IMR-90 (cell line): ENCODE data around the gene DDX42. TPM values are rescaled to one million over a fixed set of nuclear protein-coding genes. Genes with fewer than 3 reads are reported as not detected.

Source experiments
- ATAC-seq: fragments of 200-7000 bp; cut with Tn5 transposase; 2 replicates; pipeline ENCODE4 v1.9.1; 2020; ENCODE audit warnings: low read depth, mild to moderate bottlenecking, moderate library complexity
- BruUV-seq: library from RNA; stranded (reverse); fragments of 400-500 nt; replicated peaks from 2 replicates; lab custom pipeline; 2021; lab: Mats Ljungman, UMichigan
- CTCF ChIA-PET: fragments of 300-600 bp; formaldehyde crosslinking; extraction: SDS; loops from one replicate; lab custom pipeline; 2021; ENCODE audit warnings: antibody characterized with exemption; lab: Yijun Ruan, JAX
- POLR2A ChIA-PET: fragments of 300-600 bp; sonication (Branson Sonifier 250); formaldehyde crosslinking; loops from one replicate; lab custom pipeline; 2022; ENCODE audit warnings: antibody characterized with exemption; ENCODE audit not compliant: unreplicated experiment; lab: Charles Lee
- DNase-seq: peaks from one replicate; pipeline ENCODE4 v3.0.0; 2013
- H2AFZ ChIP-seq: replicated peaks from 2 replicates; pipeline ENCODE3; 2013; ENCODE audit warnings: low read length, mild to moderate bottlenecking; ENCODE audit not compliant: poor library complexity
- H2AK5ac ChIP-seq: 2 replicates; pipeline ENCODE4 v1.6.1; 2013; ENCODE audit warnings: low read depth, low read length, inconsistent platforms
- H2AK9ac ChIP-seq: replicated peaks from 2 replicates; pipeline ENCODE3; 2013; ENCODE audit warnings: mild to moderate bottlenecking, low read depth, low read length, moderate library complexity; ENCODE audit not compliant: poor library complexity
- H2BK120ac ChIP-seq: 2 replicates; pipeline ENCODE4 v1.6.1; 2013; ENCODE audit warnings: low read depth, low read length, inconsistent platforms
- H2BK15ac ChIP-seq: 3 replicates; pipeline ENCODE4 v1.6.1; 2013; ENCODE audit warnings: low read depth, low read length, inconsistent platforms
- H2BK20ac ChIP-seq: 2 replicates; pipeline ENCODE4 v1.6.1; 2013; ENCODE audit warnings: low read depth, mild to moderate bottlenecking, inconsistent platforms, low read length, moderate library complexity
- H2BK5ac ChIP-seq: 2 replicates; pipeline ENCODE4 v1.6.1; 2013; ENCODE audit warnings: mild to moderate bottlenecking, low read depth, low read length, inconsistent platforms; ENCODE audit not compliant: poor library complexity, severe bottlenecking
- H3K14ac ChIP-seq: replicated peaks from 2 replicates; pipeline ENCODE4 v1.6.1; 2013; ENCODE audit warnings: low read depth, low read length, inconsistent platforms
- H3K18ac ChIP-seq: 2 replicates; pipeline ENCODE4 v1.6.1; 2013; ENCODE audit warnings: low read depth, low read length, control low read depth
- H3K23ac ChIP-seq: 2 replicates; pipeline ENCODE4 v1.6.1; 2013; ENCODE audit warnings: low read depth, low read length, inconsistent platforms
- H3K27ac ChIP-seq: 2 replicates; pipeline ENCODE4 v1.5.1; 2013; ENCODE audit warnings: mild to moderate bottlenecking, control low read depth, low read length; ENCODE audit not compliant: insufficient read depth
- H3K27me3 ChIP-seq: 2 replicates; pipeline ENCODE4 v1.6.1; 2013; ENCODE audit warnings: low read length; ENCODE audit not compliant: control insufficient read depth, insufficient read depth
- H3K36me3 ChIP-seq: 2 replicates; pipeline ENCODE4 v1.6.1; 2013; ENCODE audit warnings: low read length, mixed read lengths; ENCODE audit not compliant: control insufficient read depth, insufficient read depth
- H3K4ac ChIP-seq: 2 replicates; pipeline ENCODE4 v1.6.1; 2013; ENCODE audit warnings: low read depth, low read length, inconsistent platforms
- H3K4me1 ChIP-seq: 2 replicates; pipeline ENCODE4 v1.6.1; 2013; ENCODE audit warnings: low read length, mixed read lengths; ENCODE audit not compliant: control insufficient read depth, insufficient read depth
- H3K4me2 ChIP-seq: 2 replicates; pipeline ENCODE4 v1.6.1; 2013; ENCODE audit warnings: low read depth, mild to moderate bottlenecking, control low read depth, low read length, moderate library complexity
- H3K4me3 ChIP-seq: 2 replicates; pipeline ENCODE4 v1.5.1; 2013; ENCODE audit warnings: low read depth, mild to moderate bottlenecking, control low read depth, low read length, moderate library complexity; ENCODE audit not compliant: insufficient read depth
- H3K56ac ChIP-seq: 2 replicates; pipeline ENCODE4 v1.6.1; 2013; ENCODE audit warnings: low read length, inconsistent platforms; ENCODE audit not compliant: insufficient read depth; ENCODE audit errors: extremely low read depth
- H3K79me1 ChIP-seq, 2 experiments: 2 replicates each; pipeline ENCODE4 v1.6.1; 2013; ENCODE audit warnings: low read length in 2 of 2, inconsistent platforms in 1 of 2, low read depth in 1 of 2
- H3K9ac ChIP-seq: 2 replicates; pipeline ENCODE4 v1.6.1; 2013; ENCODE audit warnings: low read depth, low read length, control low read depth
- H3K9me1 ChIP-seq: 2 replicates; pipeline ENCODE4 v1.6.1; 2013; ENCODE audit warnings: low read length, inconsistent platforms; ENCODE audit not compliant: insufficient read depth
- H3K9me3 ChIP-seq: 2 replicates; pipeline ENCODE4 v1.6.1; 2013; ENCODE audit warnings: low read length; ENCODE audit not compliant: control insufficient read depth, insufficient read depth
- H4K20me1 ChIP-seq: 2 replicates; pipeline ENCODE4 v1.6.1; 2013; ENCODE audit warnings: low read length, inconsistent platforms; ENCODE audit not compliant: insufficient read depth
- H4K5ac ChIP-seq: 2 replicates; pipeline ENCODE4 v1.6.1; 2013; ENCODE audit warnings: mild to moderate bottlenecking, low read depth, low read length, control low read depth
- H4K8ac ChIP-seq, 2 experiments: 2 replicates each; pipeline ENCODE4 v1.6.1; 2013; ENCODE audit warnings: low read depth in 2 of 2, low read length in 2 of 2, control low read depth in 1 of 2, inconsistent platforms in 1 of 2
- H4K91ac ChIP-seq: 2 replicates; pipeline ENCODE4 v1.6.1; 2013; ENCODE audit warnings: low read depth, low read length, inconsistent platforms; ENCODE audit not compliant: insufficient read depth
- BHLHE40 ChIP-seq: fragments of 150-350 bp; IDR thresholded peaks from 2 replicates; pipeline ENCODE4 v1.6.1; 2016; ENCODE audit warnings: mild to moderate bottlenecking, low read depth, low read length
- CEBPB ChIP-seq: IDR thresholded peaks from 2 replicates; pipeline ENCODE4 v1.6.1; 2012; ENCODE audit warnings: low read depth, low read length, improper control_type of control experiment
- CHD1 ChIP-seq: IDR thresholded peaks from 2 replicates; pipeline ENCODE4 v1.6.1; 2012; ENCODE audit warnings: low read depth, low read length, improper control_type of control experiment
- CTCF ChIP-seq: conservative IDR thresholded peaks from 2 replicates; pipeline ENCODE4 v1.5.1; 2012; ENCODE audit warnings: mild to moderate bottlenecking, low read depth, low read length, improper control_type of control experiment
- ELK1 ChIP-seq: fragments of 150-350 bp; IDR thresholded peaks from 2 replicates; pipeline ENCODE4 v1.6.1; 2016; ENCODE audit warnings: low read depth, mild to moderate bottlenecking, low read length, moderate library complexity, borderline replicate concordance
- FOS ChIP-seq: fragments of 150-350 bp; IDR thresholded peaks from 2 replicates; pipeline ENCODE4 v1.6.1; 2016; ENCODE audit warnings: low read depth, low read length
- MAFK ChIP-seq: IDR thresholded peaks from 2 replicates; pipeline ENCODE4 v1.6.1; 2012; ENCODE audit warnings: low read depth, low read length, improper control_type of control experiment
- MAZ ChIP-seq: IDR thresholded peaks from 2 replicates; pipeline ENCODE4 v1.6.1; 2012; ENCODE audit warnings: low read depth, mild to moderate bottlenecking, low read length, improper control_type of control experiment, moderate library complexity, borderline replicate concordance
- MXI1 ChIP-seq: IDR thresholded peaks from 2 replicates; pipeline ENCODE4 v1.6.1; 2012; ENCODE audit warnings: low read depth, mild to moderate bottlenecking, low read length, moderate library complexity, borderline replicate concordance
- NFE2L2 ChIP-seq: fragments of 150-350 bp; IDR thresholded peaks from 2 replicates; pipeline ENCODE4 v1.6.1; 2016; ENCODE audit warnings: low read depth, mild to moderate bottlenecking, low read length
- POLR2A ChIP-seq: IDR thresholded peaks from 2 replicates; pipeline ENCODE4 v1.6.1; 2012; ENCODE audit warnings: mild to moderate bottlenecking, low read depth, low read length
- RAD21 ChIP-seq: IDR thresholded peaks from 2 replicates; pipeline ENCODE4 v1.6.1; 2012; ENCODE audit warnings: low read length, improper control_type of control experiment
- RCOR1 ChIP-seq: IDR thresholded peaks from 2 replicates; pipeline ENCODE4 v1.6.1; 2012; ENCODE audit warnings: mild to moderate bottlenecking, low read length, improper control_type of control experiment; ENCODE audit not compliant: insufficient replicate concordance
- RFX5 ChIP-seq: IDR thresholded peaks from 2 replicates; pipeline ENCODE4 v1.8.0; 2012; ENCODE audit warnings: low read depth, mild to moderate bottlenecking, low read length, moderate library complexity
- SMC3 ChIP-seq: fragments of 150-350 bp; IDR thresholded peaks from 2 replicates; pipeline ENCODE4 v1.6.1; 2016; ENCODE audit warnings: low read depth, mild to moderate bottlenecking, antibody characterized with exemption, low read length, moderate library complexity
- USF2 ChIP-seq: fragments of 150-350 bp; IDR thresholded peaks from 2 replicates; pipeline ENCODE4 v1.6.1; 2017; ENCODE audit warnings: mild to moderate bottlenecking, antibody characterized with exemption, low read length, low read depth
- WGBS, 2 experiments: methylation state at CpG; one replicate each; pipeline versions ENCODE4 v1.1.5 to v1.1.7; 2013; ENCODE audit warnings: missing lambda C conversion rate in 2 of 2; ENCODE audit not compliant: insufficient read length in 1 of 2; ENCODE audit errors: extremely low coverage in 2 of 2; 5-methylcytosine and 5-hydroxymethylcytosine counted together
- dilution Hi-C: fragments of 300-500 bp; cut with HindIII; formaldehyde crosslinking; loops from one replicate; pipeline ENCODE4 v1.14.3; 2018; ENCODE audit warnings: low sequenced_read_pairs; ENCODE audit not compliant: unreplicated experiment
- in situ Hi-C: fragments of 300-500 bp; cut with MboI; formaldehyde crosslinking; loops from 3 replicates; pipeline ENCODE4 v1.14.3; 2019; ENCODE audit warnings: low sequenced_read_pairs, inconsistent platforms, mixed read lengths
- intact Hi-C: fragments of 100-400 bp; cut with micrococcal nuclease; formaldehyde crosslinking; loops from 2 replicates; pipeline ENCODE4 v1.10.0; 2022
- polyA plus RNA-seq, 3 experiments: library from polyadenylated mRNA; depleted of rRNA; stranded (reverse); fragments of >200 nt; gene quantifications; 2 replicates each; pipeline ENCODE4 v1.2.3, GENCODE V29; 2012; ENCODE audit warnings: low replicate concordance in 1 of 3
- total RNA-seq: library from RNA; depleted of rRNA; stranded (reverse); fragments of >200 nt; gene quantifications from 2 replicates; pipeline ENCODE4 v1.2.3, GENCODE V29; 2012

DDX42 gene
- total and polyA plus RNA-seq, 2 of the 4 experiments (the other 2 are of a cell fraction) = 75.8 to 91.5 TPM

GRCh38 chr17:63792055-63792729, 18.2 kb downstream of the DDX42 start:
- WGBS, 2 experiments = no CpG with 5 or more reads among the region's 3 CpGs
- Histone ChIP-seq H3K56ac (no peak overlapping the region), H2BK20ac (no peak overlapping the region), H2BK15ac (no peak overlapping the region), H3K4me3 (no peak overlapping the region), H3K79me1 (peaks cover 25 to 58% of the 10 kb centered on the region in 2 experiments), H3K9me3 (no peaks in the 10 kb centered on the region), H3K9ac (no peak overlapping the region), H3K23ac (no peak overlapping the region), H3K4me2 (no peak overlapping the region), H3K27me3 (no peaks in the 10 kb centered on the region), H2AFZ (no peak overlapping the region), H3K18ac (no peak overlapping the region), H4K5ac (no peak overlapping the region), H3K9me1 (no peaks in the 10 kb centered on the region), H2AK9ac (no peak overlapping the region), H2AK5ac (no peak overlapping the region), H4K8ac (no peak overlapping the region), H2BK5ac (no peak overlapping the region), H2BK120ac (no peak overlapping the region), H4K20me1 (peaks cover 35% of the 10 kb centered on the region), H3K36me3 (peaks cover 66% of the 10 kb centered on the region), H3K14ac (no peak overlapping the region; the same call in 1 of the 2 replicates), H4K91ac (no peak overlapping the region), H3K4ac (no peak overlapping the region), H3K4me1 (no peaks in the 10 kb centered on the region), H3K27ac (no peak overlapping the region)
- no peak for DNase-seq
- intact Hi-C loops = no loop called here
- TF ChIP-seq USF2 (no peak), CEBPB (no peak), SMC3 (no peak), MAFK (no peak), RFX5 (no peak), RAD21 (no peak), NFE2L2 (no peak), ELK1 (no peak), FOS (no peak), CTCF (no peak), RCOR1 (no peak), BHLHE40 (no peak), MXI1 (no peak), POLR2A (no peak), MAZ (no peak), CHD1 (no peak)
- dilution Hi-C loops = no loop called here
- no peak for ATAC-seq
- BruUV-seq = no TSS peak
- CTCF ChIA-PET = interaction anchor here (0.6 kb wide), 1 partner anchor 15 kb away, joined by 3 read pairs; no protein-coding TSS in a partner anchor
- POLR2A ChIA-PET = no interaction called here
- in situ Hi-C loops = no loop called here
